Lower lobe of right lung (tissue), 2 donors: ENCODE results near the gene SLC6A9. TPM values are rescaled to one million over a fixed set of nuclear protein-coding genes. Genes with fewer than 3 reads are reported as not detected.

ENCODE experiments used
- ATAC-seq, 2 donors: fragments of 200-7000 bp; cut with Tn5 transposase; one replicate each; pipeline ENCODE4 v1.9.1; 2020 to 2022; ENCODE audit warnings: mild to moderate bottlenecking in 2 of 2, moderate library complexity in 2 of 2
- DNase-seq: peaks from one replicate; pipeline ENCODE4 v3.0.0-alpha.2; 2020
- H3K27ac ChIP-seq: fragments of 200-600 bp; one replicate; pipeline ENCODE4 v1.8.0; 2022
- H3K27me3 ChIP-seq: fragments of 200-600 bp; one replicate; pipeline ENCODE4 v1.8.0; 2022; ENCODE audit warnings: low read depth
- H3K36me3 ChIP-seq: fragments of 200-600 bp; one replicate; pipeline ENCODE4 v1.8.0; 2022; ENCODE audit warnings: mild to moderate bottlenecking
- H3K4me1 ChIP-seq: fragments of 200-600 bp; one replicate; pipeline ENCODE4 v1.8.0; 2022
- H3K4me3 ChIP-seq: fragments of 200-600 bp; one replicate; pipeline ENCODE4 v1.8.0; 2022; ENCODE audit warnings: mild to moderate bottlenecking
- H3K9me3 ChIP-seq: fragments of 200-600 bp; one replicate; pipeline ENCODE4 v1.8.0; 2022
- intact Hi-C: fragments of 100-400 bp; cut with DNase I; formaldehyde crosslinking; loops from one replicate; pipeline ENCODE4 v1.11.0; 2022
- total RNA-seq: library from RNA; stranded (reverse); fragmentation: NEBNext Ultra II Directional; extraction: Animal tissue kit (Norgen Biotek cat#: 25700); gene quantifications from one replicate; pipeline ENCODE4 v1.2.1, GENCODE V29; 2021
- TF ChIP-seq, protein P1 (sequence below): fragments of 200-600 bp; IDR thresholded peaks from one replicate; pipeline ENCODE4 v1.8.0; 2022; ENCODE audit warnings: antibody characterized with exemption, mild to moderate bottlenecking
- donor health status: DM: no; HTN: yes; CAD: no; lungs with severe emphysema.

Gene SLC6A9
- total RNA-seq, 1 donor from 2014 or later: 24.2 TPM

DNA sequence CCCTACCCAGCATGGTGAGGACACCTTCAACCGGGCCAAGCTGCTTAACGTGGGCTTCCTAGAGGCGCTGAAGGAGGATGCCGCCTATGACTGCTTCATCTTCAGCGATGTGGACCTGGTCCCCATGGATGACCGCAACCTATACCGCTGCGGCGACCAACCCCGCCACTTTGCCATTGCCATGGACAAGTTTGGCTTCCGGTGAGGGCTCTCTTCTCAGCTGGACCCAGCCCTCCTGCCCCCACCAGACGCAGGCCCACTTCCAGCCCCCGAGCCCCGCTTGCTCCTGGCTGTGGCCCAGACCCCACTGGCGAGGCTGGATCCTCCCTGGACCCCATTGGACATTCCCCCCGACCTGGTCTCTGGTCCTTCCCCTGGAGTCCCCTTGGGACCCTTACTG lies 46.4 kb downstream of the SLC6A9 start:
- TF ChIP-seq, protein P1, sequence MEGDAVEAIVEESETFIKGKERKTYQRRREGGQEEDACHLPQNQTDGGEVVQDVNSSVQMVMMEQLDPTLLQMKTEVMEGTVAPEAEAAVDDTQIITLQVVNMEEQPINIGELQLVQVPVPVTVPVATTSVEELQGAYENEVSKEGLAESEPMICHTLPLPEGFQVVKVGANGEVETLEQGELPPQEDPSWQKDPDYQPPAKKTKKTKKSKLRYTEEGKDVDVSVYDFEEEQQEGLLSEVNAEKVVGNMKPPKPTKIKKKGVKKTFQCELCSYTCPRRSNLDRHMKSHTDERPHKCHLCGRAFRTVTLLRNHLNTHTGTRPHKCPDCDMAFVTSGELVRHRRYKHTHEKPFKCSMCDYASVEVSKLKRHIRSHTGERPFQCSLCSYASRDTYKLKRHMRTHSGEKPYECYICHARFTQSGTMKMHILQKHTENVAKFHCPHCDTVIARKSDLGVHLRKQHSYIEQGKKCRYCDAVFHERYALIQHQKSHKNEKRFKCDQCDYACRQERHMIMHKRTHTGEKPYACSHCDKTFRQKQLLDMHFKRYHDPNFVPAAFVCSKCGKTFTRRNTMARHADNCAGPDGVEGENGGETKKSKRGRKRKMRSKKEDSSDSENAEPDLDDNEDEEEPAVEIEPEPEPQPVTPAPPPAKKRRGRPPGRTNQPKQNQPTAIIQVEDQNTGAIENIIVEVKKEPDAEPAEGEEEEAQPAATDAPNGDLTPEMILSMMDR: no peak
- Histone ChIP-seq H3K27ac (no peak overlapping the region), H3K4me1 (peaks cover 6% of the 10 kb centered on the region), H3K9me3 (no peaks in the 10 kb centered on the region), H3K4me3 (no peak overlapping the region), H3K36me3 (peaks cover 8% of the 10 kb centered on the region), H3K27me3 (no peaks in the 10 kb centered on the region)
- DNase-seq: no peak
- intact Hi-C loops: no loop called here
- no peak for ATAC-seq

DNA sequence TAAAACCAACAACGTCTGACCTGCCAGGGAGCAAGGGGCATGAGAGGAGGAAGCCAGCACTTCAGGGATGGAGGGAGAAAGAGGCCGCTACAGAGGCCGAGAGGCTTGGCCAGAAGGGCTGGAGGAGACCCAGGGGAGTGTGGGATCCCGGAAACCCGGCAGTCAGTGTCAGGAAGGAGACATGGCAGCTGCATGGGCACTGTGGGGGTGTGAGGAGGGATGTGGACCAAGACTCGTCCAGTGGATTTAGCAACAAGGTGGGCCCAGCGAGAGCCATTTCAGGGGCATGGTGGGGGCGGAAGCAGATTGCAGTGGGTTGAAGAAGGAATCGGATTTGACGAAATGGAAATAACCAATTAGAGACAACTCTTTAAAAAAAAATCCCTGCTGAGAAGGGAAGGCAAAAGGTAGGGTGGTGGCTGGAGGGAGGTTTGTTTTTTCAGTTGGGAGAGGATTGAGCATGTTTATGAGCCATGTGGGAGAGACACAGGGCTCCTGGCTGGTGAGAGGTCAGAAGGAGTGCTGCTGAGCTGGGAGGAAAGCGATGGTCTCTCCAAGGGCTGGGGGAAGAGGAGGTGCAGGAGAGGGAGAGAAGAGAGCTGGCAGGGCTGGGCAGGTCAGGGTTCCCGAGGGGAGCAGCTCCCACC lies 47.9 kb downstream of the SLC6A9 start:
- ATAC-seq (no peak), DNase-seq (no peak)
- intact Hi-C loops: no loop called here
- TF ChIP-seq, protein P1: no peak
- Histone ChIP-seq H3K36me3 (peaks cover 9% of the 10 kb centered on the region), H3K27me3 (no peaks in the 10 kb centered on the region), H3K9me3 (no peaks in the 10 kb centered on the region), H3K27ac (no peak overlapping the region), H3K4me1 (peaks cover 13% of the 10 kb centered on the region), H3K4me3 (no peak overlapping the region)

DNA sequence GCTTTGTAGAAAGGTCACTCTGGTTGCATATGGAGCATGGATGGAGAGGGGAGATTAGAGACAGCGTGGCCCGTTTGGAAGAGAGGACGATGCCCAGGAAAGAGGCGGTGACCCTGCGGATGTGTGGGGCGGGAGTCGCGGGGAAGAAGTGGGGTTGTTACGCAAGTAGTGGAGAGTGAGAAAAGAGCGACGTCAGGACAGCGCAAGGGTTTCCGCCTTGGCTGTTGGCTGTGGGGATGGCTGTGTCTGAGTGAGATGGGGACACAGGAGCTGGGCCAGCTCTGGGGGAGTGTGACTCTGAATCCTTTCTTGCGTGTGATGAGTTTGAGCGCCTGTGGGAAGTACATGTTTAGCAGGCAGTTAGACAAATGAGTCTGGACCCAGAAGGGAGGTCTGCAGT lies 48.5 kb downstream of the SLC6A9 start:
- intact Hi-C loops: no loop called here
- DNase-seq: no peak
- Histone ChIP-seq H3K9me3 (no peaks in the 10 kb centered on the region), H3K27me3 (no peaks in the 10 kb centered on the region), H3K4me1 (peaks cover 19% of the 10 kb centered on the region), H3K4me3 (no peak overlapping the region), H3K27ac (no peak overlapping the region), H3K36me3 (peaks cover 15% of the 10 kb centered on the region)
- ATAC-seq: no peak
- TF ChIP-seq, protein P1: no peak

DNA sequence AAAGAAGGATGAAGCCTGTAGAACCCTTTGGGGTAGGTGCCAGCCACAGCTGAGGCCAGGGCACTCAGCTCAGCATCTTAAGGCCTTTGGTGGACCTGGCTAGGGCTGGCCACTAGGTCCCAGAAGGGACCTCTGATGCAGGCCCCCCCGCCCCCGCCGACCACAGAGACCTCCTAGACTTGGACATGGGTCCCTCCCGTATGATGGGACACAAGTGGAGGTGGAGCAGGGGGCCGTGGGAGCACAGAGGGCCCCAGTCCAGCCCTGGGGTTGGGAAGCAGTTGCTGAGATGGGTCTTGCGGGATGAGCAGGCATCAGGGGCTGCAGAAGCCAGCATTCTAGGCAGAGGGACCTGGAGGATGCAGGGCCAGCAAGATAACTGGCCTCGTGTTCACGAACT lies 49.0 kb downstream of the SLC6A9 start:
- DNase-seq (no peak), ATAC-seq (no peak)
- Histone ChIP-seq H3K4me3 (no peak overlapping the region), H3K4me1 (peaks cover 25% of the 10 kb centered on the region), H3K9me3 (no peaks in the 10 kb centered on the region), H3K27ac (no peak overlapping the region), H3K27me3 (no peaks in the 10 kb centered on the region), H3K36me3 (peaks cover 21% of the 10 kb centered on the region)
- intact Hi-C loops: no loop called here
- TF ChIP-seq, protein P1: no peak

DNA sequence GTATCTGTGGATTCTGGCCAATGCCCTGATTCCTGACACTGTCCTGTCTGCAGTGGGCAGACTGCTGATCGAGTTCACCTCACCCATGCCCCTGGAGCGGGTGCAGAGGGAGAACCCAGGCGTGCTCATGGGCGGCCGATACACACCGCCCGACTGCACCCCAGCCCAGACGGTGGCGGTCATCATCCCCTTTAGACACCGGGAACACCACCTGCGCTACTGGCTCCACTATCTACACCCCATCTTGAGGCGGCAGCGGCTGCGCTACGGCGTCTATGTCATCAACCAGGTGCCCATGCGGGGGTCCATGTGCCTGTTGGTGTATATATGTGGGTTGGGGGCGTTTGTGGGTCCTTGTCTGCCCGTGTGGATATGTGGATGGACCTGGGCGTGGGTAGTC lies 49.6 kb downstream of the SLC6A9 start:
- Histone ChIP-seq H3K4me1 (peaks cover 31% of the 10 kb centered on the region), H3K9me3 (no peaks in the 10 kb centered on the region), H3K4me3 (no peak overlapping the region), H3K27ac (no peak overlapping the region), H3K27me3 (no peaks in the 10 kb centered on the region), H3K36me3 (peaks cover 27% of the 10 kb centered on the region)
- TF ChIP-seq, protein P1: no peak
- DNase-seq: no peak
- no peak for ATAC-seq
- intact Hi-C loops: no loop called here

DNA sequence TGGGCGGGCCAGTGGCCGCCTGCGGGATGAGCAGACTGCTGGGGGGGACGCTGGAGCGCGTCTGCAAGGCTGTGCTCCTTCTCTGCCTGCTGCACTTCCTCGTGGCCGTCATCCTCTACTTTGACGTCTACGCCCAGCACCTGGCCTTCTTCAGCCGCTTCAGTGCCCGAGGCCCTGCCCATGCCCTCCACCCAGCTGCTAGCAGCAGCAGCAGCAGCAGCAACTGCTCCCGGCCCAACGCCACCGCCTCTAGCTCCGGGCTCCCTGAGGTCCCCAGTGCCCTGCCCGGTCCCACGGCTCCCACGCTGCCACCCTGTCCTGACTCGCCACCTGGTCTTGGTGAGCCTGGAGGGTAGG lies 50.1 kb downstream of the SLC6A9 start:
- Histone ChIP-seq H3K27ac (no peak overlapping the region), H3K9me3 (no peaks in the 10 kb centered on the region), H3K27me3 (no peaks in the 10 kb centered on the region), H3K4me3 (no peak overlapping the region), H3K4me1 (peaks cover 36% of the 10 kb centered on the region), H3K36me3 (peaks cover 32% of the 10 kb centered on the region)
- no peak for ATAC-seq
- no peak for DNase-seq
- intact Hi-C loops: no loop called here
- TF ChIP-seq, protein P1: no peak
